Neutrophil (primary cell): Measurements from ENCODE around the gene ERO1B.

ENCODE experiments used
- H3K27ac ChIP-seq: fragments of 200-600 bp; sonication (generic); 2 replicates; pipeline ENCODE4 v1.5.1; 2016; ENCODE audit warnings: mild to moderate bottlenecking, moderate library complexity
- H3K27me3 ChIP-seq: fragments of 200-600 bp; sonication (generic); 2 replicates; pipeline ENCODE4 v1.6.0; 2016; ENCODE audit warnings: mild to moderate bottlenecking
- H3K36me3 ChIP-seq: fragments of 200-600 bp; sonication (generic); 2 replicates; pipeline ENCODE4 v1.5.1; 2017
- H3K4me1 ChIP-seq, 2 experiments: fragments of 200-600 bp in 1 of 2; sonication (generic) in 1 of 2; 1 replicate in 1 of 2; 2 replicates in 1 of 2; pipeline versions ENCODE4 v1.5.1 to v1.6.1; 2013 to 2016; ENCODE audit warnings: low read depth in 1 of 2, low read length in 1 of 2, mild to moderate bottlenecking in 1 of 2, moderate library complexity in 1 of 2; ENCODE audit not compliant: control insufficient read depth in 1 of 2, insufficient read depth in 1 of 2
- H3K4me3 ChIP-seq, 2 experiments: fragments of 200-600 bp in 1 of 2; sonication (generic) in 1 of 2; 1 replicate in 1 of 2; 2 replicates in 1 of 2; pipeline ENCODE4 v1.5.1; 2013 to 2016; ENCODE audit warnings: low read depth in 1 of 2, low read length in 1 of 2, mild to moderate bottlenecking in 1 of 2, moderate library complexity in 1 of 2
- H3K9me3 ChIP-seq: fragments of 200-600 bp; sonication (generic); 2 replicates; pipeline ENCODE4 v1.5.1; 2016
- TF ChIP-seq, protein P1 (sequence below): fragments of 200-600 bp; sonication (generic); IDR thresholded peaks from 2 replicates; pipeline ENCODE4 v1.5.1; 2016; ENCODE audit warnings: antibody characterized with exemption

Gene ERO1B

GRCh38 chr1:236176337-236177336 lies 105.1 kb downstream of the ERO1B start:
- no peaks in the 10 kb centered on the region for H3K36me3 ChIP-seq
- no peak overlapping the region for H3K4me3 ChIP-seq

DNA sequence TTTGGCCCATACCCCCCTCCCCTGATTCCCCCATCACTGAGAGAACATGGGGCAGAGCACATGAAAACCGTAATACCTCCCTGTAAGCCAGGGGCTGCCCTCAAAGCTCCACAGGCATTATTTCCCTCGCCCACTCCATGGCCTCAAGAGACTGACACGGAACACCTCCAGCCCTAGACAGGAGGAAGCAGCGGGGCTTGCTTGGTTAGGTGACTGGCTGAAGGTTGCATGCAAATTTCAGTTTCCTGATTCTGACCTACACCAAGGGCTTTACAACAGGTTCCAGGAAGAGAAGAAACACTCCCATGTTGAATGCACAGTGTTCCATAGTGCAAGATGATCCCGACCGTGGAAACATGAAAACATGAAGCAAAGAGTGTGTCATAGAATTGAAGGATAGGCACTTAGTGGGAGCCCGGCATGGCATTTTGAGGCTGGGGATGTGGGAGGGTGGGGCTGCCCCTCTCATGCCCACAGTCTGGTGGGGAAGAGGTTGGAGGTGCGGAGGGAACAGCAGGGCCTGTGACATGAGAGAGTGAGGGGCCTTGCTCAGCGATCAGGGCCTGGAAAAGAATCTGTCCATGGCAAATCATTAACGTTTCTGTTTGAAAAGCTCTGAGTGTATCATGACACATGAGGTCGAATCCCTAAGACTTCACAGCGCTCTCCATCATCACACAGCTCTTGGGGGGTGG lies 106.0 kb downstream of the ERO1B start:
- TF ChIP-seq, protein P1, sequence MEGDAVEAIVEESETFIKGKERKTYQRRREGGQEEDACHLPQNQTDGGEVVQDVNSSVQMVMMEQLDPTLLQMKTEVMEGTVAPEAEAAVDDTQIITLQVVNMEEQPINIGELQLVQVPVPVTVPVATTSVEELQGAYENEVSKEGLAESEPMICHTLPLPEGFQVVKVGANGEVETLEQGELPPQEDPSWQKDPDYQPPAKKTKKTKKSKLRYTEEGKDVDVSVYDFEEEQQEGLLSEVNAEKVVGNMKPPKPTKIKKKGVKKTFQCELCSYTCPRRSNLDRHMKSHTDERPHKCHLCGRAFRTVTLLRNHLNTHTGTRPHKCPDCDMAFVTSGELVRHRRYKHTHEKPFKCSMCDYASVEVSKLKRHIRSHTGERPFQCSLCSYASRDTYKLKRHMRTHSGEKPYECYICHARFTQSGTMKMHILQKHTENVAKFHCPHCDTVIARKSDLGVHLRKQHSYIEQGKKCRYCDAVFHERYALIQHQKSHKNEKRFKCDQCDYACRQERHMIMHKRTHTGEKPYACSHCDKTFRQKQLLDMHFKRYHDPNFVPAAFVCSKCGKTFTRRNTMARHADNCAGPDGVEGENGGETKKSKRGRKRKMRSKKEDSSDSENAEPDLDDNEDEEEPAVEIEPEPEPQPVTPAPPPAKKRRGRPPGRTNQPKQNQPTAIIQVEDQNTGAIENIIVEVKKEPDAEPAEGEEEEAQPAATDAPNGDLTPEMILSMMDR = no peak
- no peaks in the 10 kb centered on the region for H3K36me3 ChIP-seq
- no peak overlapping the region for H3K4me3 ChIP-seq
- no peaks in the 10 kb centered on the region for H3K27me3 ChIP-seq
- H3K27ac ChIP-seq = no peak overlapping the region
- H3K4me1 ChIP-seq = no peaks in the 10 kb centered on the region
- no peaks in the 10 kb centered on the region for H3K9me3 ChIP-seq

More at GRCh38 chr1:236176337-236177336, 105.1 kb downstream of the ERO1B start:
- H3K27me3 ChIP-seq = no peaks in the 10 kb centered on the region
- TF ChIP-seq, protein P1 = no peak
- no peaks in the 10 kb centered on the region for H3K9me3 ChIP-seq
- H3K27ac ChIP-seq = no peak overlapping the region
- H3K4me1 ChIP-seq = no peaks in the 10 kb centered on the region

GRCh38 chr1:236173174-236173767 lies 108.5 kb downstream of the ERO1B start:
- TF ChIP-seq, protein P1 = no peak
- Histone ChIP-seq H3K9me3 (no peaks in the 10 kb centered on the region), H3K36me3 (no peaks in the 10 kb centered on the region)

DNA sequence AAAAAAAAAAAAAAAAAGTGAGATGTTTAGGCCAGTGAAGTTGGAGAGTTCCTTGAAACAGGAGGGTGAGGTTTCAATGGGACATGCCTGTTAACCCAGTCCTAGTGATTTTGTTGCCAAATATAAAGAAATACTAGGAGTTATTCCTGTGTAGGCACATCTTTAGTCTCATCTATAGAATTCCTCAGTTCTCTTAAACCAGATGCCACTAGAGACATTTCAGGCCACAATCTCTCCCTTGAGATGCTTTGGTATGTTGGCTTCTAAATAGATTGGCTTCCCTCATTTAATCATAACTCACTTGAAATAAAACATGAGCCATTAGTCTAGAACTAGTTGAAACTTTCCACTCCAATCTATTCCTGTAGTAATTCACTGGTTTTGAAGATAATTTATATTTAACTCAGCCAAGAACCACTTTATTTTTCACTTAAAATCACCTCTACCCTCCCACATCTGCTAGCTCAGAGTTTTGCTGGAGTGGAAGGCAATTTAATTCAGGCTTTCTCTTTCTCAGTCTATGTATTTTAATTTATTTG lies 109.6 kb downstream of the ERO1B start:
- no peak overlapping the region for H3K4me3 ChIP-seq
- no peak overlapping the region for H3K27ac ChIP-seq
- no peaks in the 10 kb centered on the region for H3K27me3 ChIP-seq
- no peaks in the 10 kb centered on the region for H3K9me3 ChIP-seq
- no peaks in the 10 kb centered on the region for H3K4me1 ChIP-seq
- H3K36me3 ChIP-seq = no peaks in the 10 kb centered on the region
- TF ChIP-seq, protein P1 = no peak

More at GRCh38 chr1:236173174-236173767, 108.5 kb downstream of the ERO1B start:
- Histone ChIP-seq H3K27ac (no peak overlapping the region), H3K4me3 (no peak overlapping the region), H3K4me1 (no peaks in the 10 kb centered on the region), H3K27me3 (no peaks in the 10 kb centered on the region)

- no peaks in the 10 kb centered on the region for H3K27me3 ChIP-seq
- H3K27ac ChIP-seq = no peak overlapping the region
- H3K4me3 ChIP-seq = no peak overlapping the region
- no peaks in the 10 kb centered on the region for H3K36me3 ChIP-seq
- no peaks in the 10 kb centered on the region for H3K4me1 ChIP-seq
- no peaks in the 10 kb centered on the region for H3K9me3 ChIP-seq
- TF ChIP-seq, protein P1 = no peak
Measured at GRCh38 chr1:236168716-236169429, 112.9 kb downstream of the ERO1B start.
